ENCODE results near the gene CYP39A1. TPM values are rescaled to one million over a fixed set of nuclear protein-coding genes. Genes with fewer than 3 reads are reported as not detected.
A peak's percentile ranks its signal among the peaks of the same experiment; 100 is the strongest.

Gene CYP39A1
- total and polyA plus RNA-seq, 2 experiments from 2014 or later: 3.4 to 4.3 TPM

DNA sequence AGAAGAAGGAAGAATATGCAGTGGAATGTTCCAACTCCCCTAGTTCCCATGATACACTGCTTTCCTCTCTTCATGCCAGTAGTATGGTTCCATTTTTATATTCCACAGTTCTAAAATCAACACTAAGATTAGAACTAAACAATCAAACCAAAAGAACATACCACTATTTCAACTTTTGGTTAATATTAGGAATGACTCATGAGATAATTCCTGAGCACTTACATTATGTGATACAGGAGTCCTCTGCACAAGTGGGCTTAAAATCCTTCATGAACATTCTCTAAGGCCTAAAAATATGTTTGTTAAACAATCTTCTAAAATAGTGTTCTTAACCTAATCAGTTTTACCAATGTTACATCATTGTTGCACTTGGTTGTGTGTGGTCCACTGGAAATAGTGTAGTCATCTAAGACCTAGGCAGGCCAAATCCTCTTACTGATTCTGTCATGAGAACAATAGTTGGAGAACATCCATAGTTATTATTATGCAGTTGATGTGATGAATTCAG, 131.1 kb downstream of the CYP39A1 start:
- Histone ChIP-seq H3K27me3 (no peaks in the 10 kb centered on the region), H3K9me3 (ENCODE audit: low read depth) (no peaks in the 10 kb centered on the region), H3K4me1 (ENCODE audit: low read depth) (no peaks in the 10 kb centered on the region), H3K27ac (no peak overlapping the region), H3K36me3 (no peaks in the 10 kb centered on the region), H3K4me3 (no peak overlapping the region)
- DNase-seq (ENCODE audit: low read depth in 1 of 2, low spot score in 1 of 2): no peak
- TF ChIP-seq, protein P1, sequence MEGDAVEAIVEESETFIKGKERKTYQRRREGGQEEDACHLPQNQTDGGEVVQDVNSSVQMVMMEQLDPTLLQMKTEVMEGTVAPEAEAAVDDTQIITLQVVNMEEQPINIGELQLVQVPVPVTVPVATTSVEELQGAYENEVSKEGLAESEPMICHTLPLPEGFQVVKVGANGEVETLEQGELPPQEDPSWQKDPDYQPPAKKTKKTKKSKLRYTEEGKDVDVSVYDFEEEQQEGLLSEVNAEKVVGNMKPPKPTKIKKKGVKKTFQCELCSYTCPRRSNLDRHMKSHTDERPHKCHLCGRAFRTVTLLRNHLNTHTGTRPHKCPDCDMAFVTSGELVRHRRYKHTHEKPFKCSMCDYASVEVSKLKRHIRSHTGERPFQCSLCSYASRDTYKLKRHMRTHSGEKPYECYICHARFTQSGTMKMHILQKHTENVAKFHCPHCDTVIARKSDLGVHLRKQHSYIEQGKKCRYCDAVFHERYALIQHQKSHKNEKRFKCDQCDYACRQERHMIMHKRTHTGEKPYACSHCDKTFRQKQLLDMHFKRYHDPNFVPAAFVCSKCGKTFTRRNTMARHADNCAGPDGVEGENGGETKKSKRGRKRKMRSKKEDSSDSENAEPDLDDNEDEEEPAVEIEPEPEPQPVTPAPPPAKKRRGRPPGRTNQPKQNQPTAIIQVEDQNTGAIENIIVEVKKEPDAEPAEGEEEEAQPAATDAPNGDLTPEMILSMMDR (IDR thresholded peaks at IDR 0.05; ENCODE audit: low read depth, low read length): no peak

DNA sequence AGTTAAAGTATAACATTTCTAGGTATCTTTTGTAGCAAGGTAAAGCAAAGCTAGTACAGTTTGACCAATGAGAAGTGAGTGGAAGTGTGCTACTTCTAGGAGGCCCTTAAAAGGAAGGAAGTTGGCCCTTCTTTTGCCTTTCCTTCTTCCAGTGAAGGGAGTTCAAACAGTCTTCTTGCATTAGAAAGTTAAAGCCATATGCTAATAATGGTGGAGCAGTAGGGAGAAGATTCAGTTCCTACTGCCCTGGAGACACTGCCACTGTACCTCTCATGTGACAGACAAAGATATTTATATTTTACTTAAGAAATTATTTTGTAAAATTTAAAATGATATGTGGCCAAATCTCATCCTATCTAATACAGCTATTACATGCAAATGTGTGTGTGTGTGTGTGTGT, 135.4 kb downstream of the CYP39A1 start:
- H3K9me3 ChIP-seq (ENCODE audit: low read depth): no peaks in the 10 kb centered on the region
- TF ChIP-seq, protein P1 (IDR thresholded peaks at IDR 0.05; ENCODE audit: low read depth, low read length): no peak
- H3K4me3 ChIP-seq: no peak overlapping the region
- no peak overlapping the region for H3K27ac ChIP-seq
- H3K4me1 ChIP-seq (ENCODE audit: low read depth): no peaks in the 10 kb centered on the region
- no peaks in the 10 kb centered on the region for H3K36me3 ChIP-seq
- no peaks in the 10 kb centered on the region for H3K27me3 ChIP-seq
- no peak for DNase-seq (ENCODE audit: low read depth in 1 of 2, low spot score in 1 of 2)

DNA sequence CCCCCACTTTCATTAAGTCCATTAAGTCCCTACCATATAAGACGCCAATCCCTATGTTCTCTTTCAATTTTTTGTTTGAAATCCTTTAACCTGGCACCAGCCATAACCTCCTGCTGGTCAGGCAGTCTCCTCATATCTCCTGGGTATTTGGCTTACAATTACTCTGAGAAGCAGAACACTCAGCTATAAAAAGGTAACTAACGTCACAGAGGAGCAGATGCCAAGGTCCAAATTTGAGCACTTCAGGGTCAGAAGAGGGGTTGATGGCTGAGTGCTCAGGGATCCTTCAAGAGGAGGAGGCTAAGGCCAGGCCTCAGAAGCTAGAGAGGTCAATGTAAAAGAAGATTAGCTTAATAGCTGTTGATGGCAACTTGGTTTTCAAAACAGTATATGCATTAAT, 139.1 kb downstream of the CYP39A1 start:
- H3K4me1 ChIP-seq (ENCODE audit: low read depth): no peaks in the 10 kb centered on the region
- no peaks in the 10 kb centered on the region for H3K36me3 ChIP-seq
- TF ChIP-seq, protein P1 (IDR thresholded peaks at IDR 0.05; ENCODE audit: low read depth, low read length): no peak
- H3K27ac ChIP-seq: no peak overlapping the region
- H3K27me3 ChIP-seq: no peaks in the 10 kb centered on the region
- no peak for DNase-seq (ENCODE audit: low read depth in 1 of 2, low spot score in 1 of 2)
- no peak overlapping the region for H3K4me3 ChIP-seq
- H3K9me3 ChIP-seq (ENCODE audit: low read depth): no peaks in the 10 kb centered on the region

GRCh38 chr6:46511320-46511719, 141.3 kb downstream of the CYP39A1 start:
- TF ChIP-seq, protein P1 (IDR thresholded peaks at IDR 0.05; ENCODE audit: low read depth, low read length): no peak
- Histone ChIP-seq H3K4me3 (no peak overlapping the region), H3K36me3 (no peaks in the 10 kb centered on the region), H3K27me3 (no peaks in the 10 kb centered on the region), H3K9me3 (ENCODE audit: low read depth) (no peaks in the 10 kb centered on the region), H3K27ac (no peak overlapping the region), H3K4me1 (ENCODE audit: low read depth) (no peaks in the 10 kb centered on the region)
- no peak for DNase-seq (ENCODE audit: low read depth in 1 of 2, low spot score in 1 of 2)

DNA sequence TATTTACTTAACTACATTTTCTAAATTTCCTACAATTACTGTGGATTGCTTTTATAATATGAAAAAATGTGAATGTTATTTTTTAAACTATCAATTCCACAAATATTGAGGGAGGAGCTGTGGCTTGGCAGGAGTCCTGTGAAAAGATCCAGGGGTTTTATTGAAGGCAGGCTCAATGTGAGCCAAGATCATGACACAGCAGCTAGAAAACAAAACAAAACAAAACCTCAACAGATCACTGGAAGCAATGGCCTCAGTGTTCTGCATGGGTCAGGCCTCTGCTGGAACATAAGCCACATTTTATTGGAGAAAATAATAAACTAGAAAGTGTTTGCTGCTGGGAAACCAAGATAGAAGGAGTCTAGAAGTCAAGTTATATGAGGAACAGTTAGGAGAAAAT, 142.0 kb downstream of the CYP39A1 start:
- Histone ChIP-seq H3K27ac (no peak overlapping the region), H3K9me3 (ENCODE audit: low read depth) (no peaks in the 10 kb centered on the region), H3K36me3 (no peaks in the 10 kb centered on the region), H3K4me3 (no peak overlapping the region), H3K4me1 (ENCODE audit: low read depth) (no peaks in the 10 kb centered on the region), H3K27me3 (no peaks in the 10 kb centered on the region)
- DNase-seq (ENCODE audit: low read depth in 1 of 2, low spot score in 1 of 2): peak in 1 of 2 donors; percentile 46
- TF ChIP-seq, protein P1 (IDR thresholded peaks at IDR 0.05; ENCODE audit: low read depth, low read length): no peak

Data from cardiac muscle cell (in vitro differentiated cells and primary cell).